ENCODE measurements around the gene TJAP1.
A peak's percentile ranks its signal among the peaks of the same experiment; 100 is the strongest.
"Not testable (repeated sequence)": the region's sequence is repeated elsewhere in the genome, so short reads cannot be mapped to it uniquely, and the experiment has no call there.

The TJAP1 gene

DNA sequence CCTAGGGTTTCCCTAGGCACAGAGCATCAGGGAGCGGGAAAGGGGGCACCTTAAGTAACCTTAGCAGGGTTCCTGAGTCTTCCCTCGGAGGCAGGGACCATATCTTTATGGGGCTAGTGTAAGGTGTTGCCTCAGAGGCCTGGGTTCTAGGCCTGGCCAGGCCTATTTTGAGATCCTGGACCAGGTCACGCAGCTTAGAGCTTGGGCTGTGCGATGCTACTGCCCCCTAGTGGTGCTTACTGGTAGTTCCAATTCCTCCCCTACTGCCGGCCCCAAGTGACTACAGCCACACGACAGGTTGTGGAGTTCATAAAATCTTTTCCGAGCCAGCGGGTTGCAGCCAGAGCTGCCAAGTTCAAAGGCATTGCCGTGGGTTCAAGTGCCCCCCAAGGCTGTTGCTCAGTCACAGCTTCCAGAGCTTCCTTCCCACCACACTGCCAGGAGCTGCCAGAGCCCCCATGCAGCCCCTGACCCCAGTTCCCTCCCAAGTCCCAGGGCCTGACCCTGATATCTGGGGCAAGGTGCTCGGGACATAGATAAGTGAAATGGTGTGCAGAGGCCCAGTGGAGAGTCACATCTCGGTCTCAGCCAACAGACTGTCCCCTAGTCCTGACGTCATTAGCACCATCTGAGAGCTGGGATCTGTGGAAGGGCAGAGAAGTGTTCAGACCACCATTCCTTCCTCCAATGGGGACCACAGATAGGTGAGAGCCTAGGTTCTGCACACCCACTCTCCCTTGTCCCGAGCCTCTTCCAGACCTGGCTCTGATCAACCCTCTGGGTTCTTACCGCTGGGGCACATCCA is 29.5 kb downstream of the TJAP1 start:
- DNase-seq: peak; percentile 86

GRCh38 chr6:43508481-43509141 is 31.2 kb downstream of the TJAP1 start:
- no peak for DNase-seq

DNA sequence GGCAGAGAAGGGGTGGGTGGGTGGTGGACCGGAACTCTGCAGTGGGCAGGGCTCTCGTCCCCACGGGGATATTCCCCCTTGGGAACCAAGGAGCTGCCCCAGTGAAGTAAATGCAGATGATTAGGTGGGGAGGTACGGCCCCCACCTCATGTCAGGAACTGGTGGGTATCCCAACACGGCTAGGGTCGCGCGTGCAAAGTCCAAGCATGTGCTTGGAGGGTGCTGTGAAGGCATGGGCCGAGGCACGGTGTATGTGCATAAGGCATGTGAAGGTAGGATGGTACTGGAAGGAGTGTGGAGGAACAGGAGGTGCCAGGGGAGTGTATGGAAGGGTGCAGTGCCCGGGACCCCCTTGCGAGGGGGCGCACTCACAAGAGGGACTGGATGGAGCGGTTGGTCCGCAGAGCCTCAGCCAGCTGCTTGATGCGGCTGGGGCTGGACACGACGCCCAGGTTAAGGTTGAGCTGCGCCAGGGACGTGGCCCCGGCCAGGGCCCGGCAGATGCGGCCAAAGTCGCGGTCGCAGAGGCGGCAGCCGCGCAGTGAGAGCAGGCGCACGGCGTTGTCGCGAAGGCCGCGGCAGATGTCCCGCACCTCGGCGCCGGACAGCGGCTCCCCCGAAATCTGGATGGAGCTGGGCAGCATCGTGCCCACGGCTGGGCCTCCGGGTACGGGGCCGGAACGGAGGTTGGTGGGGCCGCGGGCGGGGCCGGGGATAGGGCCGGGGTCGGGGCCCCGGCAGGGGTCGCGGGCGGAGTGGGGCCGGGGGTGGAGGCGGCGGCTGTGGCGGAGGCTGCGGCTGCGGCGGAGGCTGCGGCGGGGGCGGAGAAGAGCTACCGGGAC is 32.0 kb downstream of the TJAP1 start:
- DNase-seq: no peak

DNA sequence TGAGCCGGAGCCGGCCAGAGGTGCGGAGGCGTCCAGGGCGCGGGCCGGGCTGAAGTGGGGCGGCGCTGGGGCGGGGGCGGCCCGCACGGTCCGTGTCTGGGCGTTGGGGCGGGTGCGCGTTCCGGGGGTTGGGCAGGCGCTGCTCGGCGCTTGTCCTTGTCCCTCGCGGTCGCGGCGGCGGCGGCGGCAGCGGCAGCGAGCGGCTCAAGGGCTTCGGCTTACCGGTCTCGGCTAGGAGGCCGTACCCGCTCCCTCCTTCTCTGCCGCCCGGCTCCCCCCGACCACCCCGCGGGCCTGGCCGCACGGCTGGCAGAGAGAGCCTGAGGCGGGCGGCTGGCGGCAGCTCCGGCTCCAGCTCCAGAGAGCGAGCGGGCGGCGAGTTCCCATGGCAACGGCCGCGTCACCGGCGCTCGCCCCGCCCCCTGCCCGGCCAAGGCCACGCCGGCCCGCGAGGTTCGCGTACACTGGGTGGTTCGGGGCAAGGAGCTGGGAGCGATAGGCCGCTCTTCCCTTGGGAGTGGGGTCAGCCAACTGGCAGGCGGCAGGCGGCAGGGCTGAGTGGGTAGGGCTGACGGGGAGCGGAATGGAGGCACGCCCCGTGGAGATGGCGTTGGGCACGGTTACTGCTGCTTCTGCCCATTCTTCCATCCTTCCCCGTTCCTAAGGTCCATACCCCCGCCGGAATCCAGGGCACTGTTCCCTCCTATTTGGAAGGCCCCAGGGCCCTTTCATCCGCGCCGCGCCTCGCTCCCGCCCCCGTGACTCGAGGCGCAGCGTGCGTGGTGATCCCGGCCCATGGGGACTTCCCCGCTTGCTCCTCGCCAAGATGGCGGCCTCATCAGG is 32.8 kb downstream of the TJAP1 start, which contains the start of gene LRRC73:
TSS of gene LRRC73 (minus strand) at position 363 of the 843 bp plus-strand sequence. CDS start 561 bp downstream, outside the sequence.
- peak; percentile 85 for DNase-seq

DNA sequence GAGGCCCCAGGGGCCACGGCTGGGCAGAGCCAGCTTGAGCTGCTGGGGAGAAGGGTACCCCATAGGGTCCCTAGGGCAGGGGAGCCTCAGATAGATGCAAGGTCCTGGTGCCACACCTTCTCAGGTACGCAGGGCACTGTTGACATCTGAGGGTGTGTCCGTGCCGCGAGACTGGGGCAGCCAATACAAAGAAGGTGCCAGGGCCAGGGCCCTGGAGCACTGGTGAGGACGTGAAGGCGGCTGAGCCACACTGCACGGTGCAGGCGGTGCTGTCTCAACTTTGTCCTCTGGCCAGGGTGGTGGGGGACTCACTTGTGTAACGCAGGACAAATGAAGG is 33.4 kb downstream of the TJAP1 start:
- DNase-seq: no peak

DNA sequence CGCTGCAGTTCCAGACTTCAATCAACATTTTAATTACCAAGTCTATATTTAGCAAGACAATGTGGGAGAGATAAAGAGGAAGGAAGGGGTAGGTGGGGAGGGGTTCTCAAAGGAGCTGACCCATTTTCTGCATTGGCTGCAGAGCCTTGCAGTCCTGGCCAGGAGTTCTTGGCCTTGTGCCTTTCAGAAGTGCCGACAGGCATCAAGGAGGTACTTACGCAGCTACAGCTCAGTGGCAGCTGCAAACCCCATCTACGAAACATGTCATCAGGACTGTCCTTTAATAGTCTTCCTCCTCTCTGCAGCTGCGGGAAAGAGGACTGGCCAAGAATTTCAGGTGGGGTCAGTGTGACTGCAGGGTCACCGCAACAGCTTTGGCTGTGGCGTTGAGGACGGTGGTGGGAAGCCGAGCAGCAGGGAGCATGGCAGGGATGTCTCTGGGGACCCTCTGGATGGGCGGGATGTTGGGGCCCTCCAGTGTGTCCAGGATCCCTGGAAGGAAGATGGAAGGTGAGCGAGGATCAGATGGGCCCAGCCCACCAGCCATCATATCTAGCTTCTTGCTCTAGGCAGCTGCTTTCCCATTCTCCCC is 34.5 kb downstream of the TJAP1 start:
- DNase-seq: no peak

DNA sequence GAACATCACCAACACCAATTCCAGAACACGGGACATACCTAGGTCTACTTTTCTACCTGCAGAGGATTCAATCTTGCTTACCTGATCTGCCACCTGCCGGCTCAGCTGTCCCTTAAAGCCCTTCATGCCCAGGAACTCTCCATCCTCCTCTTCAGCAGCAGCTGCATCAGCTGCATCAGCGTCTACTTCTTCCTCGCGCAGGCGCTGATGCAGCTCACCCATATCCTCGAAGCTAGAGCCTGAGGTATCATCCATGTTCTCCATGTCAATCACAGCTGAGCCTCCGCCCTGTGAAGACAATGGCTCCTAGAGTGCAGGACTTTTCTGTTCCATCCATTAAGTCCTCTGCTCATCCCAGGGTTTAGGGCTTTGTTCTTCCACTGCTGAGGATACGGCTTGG is 38.4 kb downstream of the TJAP1 start:
- DNase-seq: no peak

GRCh38 chr6:43516367-43516696 is 39.0 kb downstream of the TJAP1 start:
- no peak for DNase-seq

- peak; percentile 98 for DNase-seq
Observed at GRCh38 chr6:43516697-43517504, 39.5 kb downstream of the TJAP1 start, which contains the start of the genes POLR1C and YIPF3. POLR1C (plus strand) TSS chr6:43517089; CDS start chr6:43517110, 21 bp downstream. YIPF3 (minus strand) TSS chr6:43516926; CDS start chr6:43516807, 119 bp downstream.

GRCh38 chr6:43517505-43518357 is 40.4 kb downstream of the TJAP1 start:
- peak; percentile 32 for DNase-seq

DNA sequence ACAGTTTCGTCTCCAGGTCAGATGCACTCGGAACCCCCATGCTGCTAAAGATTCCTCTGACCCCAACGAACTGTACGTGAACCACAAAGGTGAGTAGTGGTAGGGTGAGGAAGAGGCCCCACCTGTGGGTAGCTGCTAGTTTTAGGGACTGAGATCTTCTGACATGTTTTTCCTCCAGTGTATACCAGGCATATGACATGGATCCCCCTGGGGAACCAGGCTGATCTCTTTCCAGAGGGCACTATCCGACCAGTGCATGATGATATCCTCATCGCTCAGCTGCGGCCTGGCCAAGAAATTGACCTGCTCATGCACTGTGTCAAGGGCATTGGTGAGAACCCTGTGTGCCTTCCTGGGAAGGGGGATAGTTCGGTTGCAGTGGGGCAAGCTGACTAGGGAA is 42.7 kb downstream of the TJAP1 start:
- DNase-seq: no peak

DNA sequence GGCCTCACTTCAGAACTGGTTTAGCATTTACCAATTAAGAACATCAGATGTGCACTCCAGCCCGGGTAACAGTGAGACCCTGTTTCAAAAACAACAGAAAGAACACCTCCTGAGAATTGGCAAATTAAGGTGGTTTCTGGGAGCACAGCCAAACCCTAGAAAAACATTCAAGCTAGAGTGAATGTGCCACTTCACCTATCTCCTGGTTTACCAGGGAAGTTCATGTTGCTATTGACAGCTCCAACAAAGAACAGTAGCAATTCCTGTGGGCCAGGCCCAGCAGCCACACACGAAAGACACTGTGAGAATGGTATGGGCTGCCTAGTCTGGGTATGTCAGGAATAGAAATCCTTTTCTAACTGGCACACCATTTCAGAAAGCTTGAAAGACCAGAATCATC is 44.5 kb downstream of the TJAP1 start:
- no peak for DNase-seq

DNA sequence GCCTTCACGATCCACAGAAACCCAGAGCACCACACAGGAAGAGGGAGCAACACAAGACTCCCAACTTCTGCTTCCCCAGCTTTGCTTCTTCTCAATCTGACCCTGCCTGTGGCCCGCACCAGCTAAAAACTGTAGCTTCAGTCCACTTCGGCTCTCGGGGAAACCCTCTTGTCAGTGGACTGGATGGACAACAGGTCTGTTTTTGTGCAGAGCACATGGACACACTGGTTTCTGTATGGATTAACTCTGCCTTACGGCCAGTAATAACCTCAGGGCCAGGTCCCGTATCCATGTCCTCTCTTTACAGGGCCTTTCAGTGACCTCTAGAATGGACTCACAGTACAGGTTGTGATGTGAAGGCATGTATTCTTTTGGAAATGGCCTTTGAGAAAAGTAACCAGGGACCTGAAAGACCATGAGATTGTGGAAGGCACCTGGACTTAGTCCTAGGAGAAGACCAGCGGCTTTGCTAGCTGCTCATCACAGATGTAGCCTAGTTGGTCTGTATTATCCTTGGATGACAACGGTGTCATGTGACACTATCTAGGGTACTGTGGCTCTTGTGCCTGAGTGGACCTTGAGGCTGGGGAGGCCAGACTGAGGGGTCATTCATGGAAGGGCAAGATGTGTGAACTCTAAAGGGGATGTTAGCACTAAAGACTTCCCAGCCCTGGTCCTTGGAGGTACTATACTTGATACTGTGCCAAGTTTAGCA is 45.3 kb downstream of the TJAP1 start:
- no peak for DNase-seq

GRCh38 chr6:43523284-43523683 is 45.9 kb downstream of the TJAP1 start:
- DNase-seq: no peak

DNA sequence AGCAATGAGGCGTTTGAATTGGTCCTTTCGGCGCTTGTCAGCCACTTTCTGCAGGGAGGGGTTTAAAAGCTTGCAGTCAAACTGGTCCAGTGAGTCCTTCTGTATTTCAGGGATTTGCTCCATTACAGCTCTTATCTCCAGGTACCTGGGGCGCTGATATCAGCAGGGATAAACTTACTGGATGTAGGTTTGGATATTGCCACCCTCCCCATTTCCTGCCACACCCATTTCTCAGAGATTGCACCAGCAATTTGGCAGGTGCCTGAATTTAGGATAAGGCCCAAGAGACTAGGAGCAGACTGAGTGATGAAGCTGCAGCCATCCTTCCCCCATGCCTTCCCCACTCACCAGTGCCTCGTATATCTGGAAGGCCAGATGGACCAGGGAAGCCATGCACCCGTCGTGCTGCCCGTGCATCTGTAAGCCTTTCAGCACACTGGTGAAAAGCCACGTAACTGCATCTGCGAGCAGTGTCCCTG is 47.2 kb downstream of the TJAP1 start:
- DNase-seq: no peak

GRCh38 chr6:43532201-43532600 is 54.8 kb downstream of the TJAP1 start:
- DNase-seq: no peak

- not testable (repeated sequence) for DNase-seq
Observed at GRCh38 chr6:43538986-43539385, 61.6 kb downstream of the TJAP1 start.

- not testable (repeated sequence) for DNase-seq
Observed at GRCh38 chr6:43539409-43539808, 62.0 kb downstream of the TJAP1 start.

DNA sequence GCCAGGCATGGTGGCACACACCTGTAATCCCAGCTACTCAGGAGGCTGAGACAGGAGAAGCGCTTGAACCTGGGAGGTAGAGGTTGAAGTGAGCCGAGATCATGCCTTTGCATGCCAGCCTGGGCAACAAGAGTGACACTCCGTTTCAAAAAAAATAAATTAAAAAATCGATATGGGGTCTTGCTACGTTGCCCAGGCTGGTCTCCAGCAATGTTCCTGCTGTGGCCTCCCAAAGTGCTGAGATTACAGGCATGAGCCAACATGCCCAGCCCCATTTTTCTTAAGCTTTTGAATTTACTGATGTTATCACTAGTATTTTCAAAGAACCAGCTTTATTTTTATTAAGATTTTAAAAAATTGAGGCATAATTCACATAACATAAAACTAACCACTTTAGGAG is 63.1 kb downstream of the TJAP1 start:
- no peak for DNase-seq
